GM23338 (cell line): ENCODE results near the gene APOBEC2.

Experiments used
- CREB1 ChIP-seq: fragments of 250-450 bp; sonication (Bioruptor Pico); IDR thresholded peaks from 2 replicates; pipeline ENCODE4 v1.5.0; 2020; ENCODE audit warnings: low read depth, mild to moderate bottlenecking, moderate library complexity
- CTCF ChIP-seq, 2 experiments: fragments of 200-600 bp in 1 of 2; sonication (generic) in 1 of 2; conservative IDR thresholded peaks; 2 replicates each; pipeline versions ENCODE4 v1.5.1 to v1.6.1; 2016 to 2017; ENCODE audit warnings: antibody characterized with exemption in 2 of 2, low read depth in 2 of 2, mild to moderate bottlenecking in 2 of 2, moderate library complexity in 1 of 2
- EZH2 ChIP-seq: fragments of 200-600 bp; sonication (generic); IDR thresholded peaks from one replicate; pipeline ENCODE4 v1.8.0; 2017; ENCODE audit warnings: antibody characterized with exemption, mild to moderate bottlenecking, low read depth; ENCODE audit not compliant: unreplicated experiment
- POLR2AphosphoS5 ChIP-seq: IDR thresholded peaks from 2 replicates; pipeline ENCODE4 v1.6.1; 2016; ENCODE audit warnings: antibody characterized with exemption, low read depth

- no peak for TF ChIP-seq POLR2AphosphoS5
- no peak for TF ChIP-seq CTCF (conservative IDR thresholded peaks at IDR 0.05; ENCODE audit: low read depth in 2 of 2)
- no peak for TF ChIP-seq EZH2
- no peak for TF ChIP-seq CREB1 (CRISPR knock-in tag)
These were observed 26.1 kb downstream of the APOBEC2 start for GRCh38 chr6:41079080-41079479.
